Activated T-helper 1 cell treated with anti-CD3 and anti-CD28 coated beads, Interleukin-12 subunit alpha, Interleukin-12 subunit beta, Interleukin-2, Interleukin-4 antibody, amounts not matched to agents 30 ng/mL and 10 ng/mL and 1 ng/mL, durations not matched to agents 14 hours and 24 hours and 36 hours (primary cell): Measurements from ENCODE around the gene SMG9. TPM values are rescaled to one million over a fixed set of nuclear protein-coding genes. Genes with fewer than 3 reads are reported as not detected.
"Not testable (repeated sequence)": the region's sequence is repeated elsewhere in the genome, so short reads cannot be mapped to it uniquely, and the experiment has no call there.

ENCODE experiments used
- DNase-seq: peaks from one replicate; pipeline ENCODE4 v3.0.0; 2021; ENCODE audit warnings: low spot score
- H3K27ac Mint-ChIP-seq: one replicate; pipeline ENCODE4 v1.8.0; 2021; ENCODE audit warnings: mild to moderate bottlenecking, mixed read lengths
- H3K27me3 Mint-ChIP-seq: one replicate; pipeline ENCODE4 v1.8.0; 2022; ENCODE audit warnings: mild to moderate bottlenecking, moderate library complexity, mixed read lengths; ENCODE audit not compliant: insufficient read depth
- H3K36me3 Mint-ChIP-seq: one replicate; pipeline ENCODE4 v1.8.0; 2021; ENCODE audit warnings: low read depth, mixed read lengths
- H3K4me1 Mint-ChIP-seq: one replicate; pipeline ENCODE4 v1.8.0; 2021; ENCODE audit warnings: low read depth, mixed read lengths
- H3K4me3 Mint-ChIP-seq: one replicate; pipeline ENCODE4 v1.8.0; 2021; ENCODE audit warnings: mild to moderate bottlenecking, moderate library complexity, mixed read lengths
- H3K9me3 Mint-ChIP-seq: one replicate; pipeline ENCODE4 v1.8.0; 2021; ENCODE audit warnings: mixed read lengths
- intact Hi-C: fragments of 100-400 bp; cut with micrococcal nuclease; formaldehyde crosslinking; loops from one replicate; pipeline ENCODE4 v1.15.1; 2024
- total RNA-seq: library from RNA; stranded (reverse); gene quantifications from 2 replicates; pipeline ENCODE4 v1.2.3, GENCODE V29; 2022

Gene SMG9
- total RNA-seq, 1 donor from 2014 or later, result 89.2 TPM

GRCh38 chr19:43687660-43687997 is 67.1 kb downstream of the SMG9 start:
- Mint-ChIP-seq H3K36me3 (no peaks in the 10 kb centered on the region), H3K27me3 (peaks cover 2% of the 10 kb centered on the region), H3K27ac (no peak overlapping the region), H3K9me3 (peaks cover 19% of the 10 kb centered on the region), H3K4me1 (no peaks in the 10 kb centered on the region), H3K4me3 (no peak overlapping the region)
- intact Hi-C loops, result no loop called here
- no peak for DNase-seq

- no peaks in the 10 kb centered on the region for H3K4me1 Mint-ChIP-seq
- no peaks in the 10 kb centered on the region for H3K9me3 Mint-ChIP-seq
- DNase-seq, result no peak
- intact Hi-C loops, result no loop called here
- H3K36me3 Mint-ChIP-seq, result no peaks in the 10 kb centered on the region
- no peak overlapping the region for H3K27ac Mint-ChIP-seq
- H3K27me3 Mint-ChIP-seq, result peaks cover 2% of the 10 kb centered on the region
- H3K4me3 Mint-ChIP-seq, result no peak overlapping the region
Observed at GRCh38 chr19:43684326-43684725, 70.4 kb downstream of the SMG9 start.

- H3K27ac Mint-ChIP-seq, result no peak overlapping the region
- H3K36me3 Mint-ChIP-seq, result no peaks in the 10 kb centered on the region
Observed at GRCh38 chr19:43683905-43684304, 70.9 kb downstream of the SMG9 start.

GRCh38 chr19:43682824-43683661 is 71.7 kb downstream of the SMG9 start:
- Mint-ChIP-seq H3K4me1 (no peaks in the 10 kb centered on the region), H3K27ac (no peak overlapping the region), H3K4me3 (no peak overlapping the region), H3K9me3 (no peaks in the 10 kb centered on the region), H3K27me3 (peaks cover 2% of the 10 kb centered on the region), H3K36me3 (no peaks in the 10 kb centered on the region)
- intact Hi-C loops, result no loop called here
- no peak for DNase-seq

More at GRCh38 chr19:43683905-43684304, 70.9 kb downstream of the SMG9 start:
- Mint-ChIP-seq H3K27me3 (peaks cover 2% of the 10 kb centered on the region), H3K4me1 (no peaks in the 10 kb centered on the region), H3K4me3 (no peak overlapping the region), H3K9me3 (no peaks in the 10 kb centered on the region)
- no peak for DNase-seq
- intact Hi-C loops, result no loop called here

- intact Hi-C loops, H3K4me3 Mint-ChIP-seq, DNase-seq, H3K36me3 Mint-ChIP-seq, H3K27ac Mint-ChIP-seq, H3K9me3 Mint-ChIP-seq, H3K27me3 Mint-ChIP-seq, H3K4me1 Mint-ChIP-seq: not testable (repeated sequence)
Observed at GRCh38 chr19:43682269-43682668, 72.5 kb downstream of the SMG9 start.

- Mint-ChIP-seq H3K4me1 (no peaks in the 10 kb centered on the region), H3K27me3 (peaks cover 2% of the 10 kb centered on the region)
Observed at GRCh38 chr19:43681821-43682220, 72.9 kb downstream of the SMG9 start.

GRCh38 chr19:43678512-43679261 is 76.1 kb downstream of the SMG9 start:
- H3K27ac Mint-ChIP-seq, result no peak overlapping the region
- H3K36me3 Mint-ChIP-seq, result peaks cover 2% of the 10 kb centered on the region
- H3K4me1 Mint-ChIP-seq, result peaks cover 12% of the 10 kb centered on the region
- no peak for DNase-seq
- no peaks in the 10 kb centered on the region for H3K9me3 Mint-ChIP-seq
- intact Hi-C loops, result no loop called here
- no peak overlapping the region for H3K4me3 Mint-ChIP-seq
- H3K27me3 Mint-ChIP-seq, result no peaks in the 10 kb centered on the region

More at GRCh38 chr19:43681821-43682220, 72.9 kb downstream of the SMG9 start:
- DNase-seq, result no peak
- Mint-ChIP-seq H3K27ac (no peak overlapping the region), H3K9me3 (no peaks in the 10 kb centered on the region), H3K4me3 (no peak overlapping the region), H3K36me3 (no peaks in the 10 kb centered on the region)
- intact Hi-C loops, result no loop called here

Other genes with a start within 250 kb of the SMG9 start
- 55.1 and 55.4 TPM in 2 replicates for gene ETHE1, start 227.8 kb downstream of the SMG9 start, total RNA-seq
- gene ZNF575, start 221.8 kb downstream of the SMG9 start, total RNA-seq, result 1.4 and 2.6 TPM in 2 replicates
- 27.4 and 28.7 TPM in 2 replicates for gene XRCC1, start 179.4 kb downstream of the SMG9 start, total RNA-seq
- gene PINLYP, start 179.2 kb downstream of the SMG9 start, total RNA-seq, result 4.9 and 5.7 TPM in 2 replicates
- gene IRGQ, start 158.8 kb downstream of the SMG9 start, total RNA-seq, result 33.5 and 34.9 TPM in 2 replicates
- 17.3 and 18.6 TPM in 2 replicates for gene ZNF576, start 158.4 kb downstream of the SMG9 start, total RNA-seq
- gene SRRM5, start 142.9 kb downstream of the SMG9 start, total RNA-seq, result 0.10 and 0.13 TPM in 2 replicates
- 17.9 and 20.3 TPM in 2 replicates for gene ZNF428, start 135.3 kb downstream of the SMG9 start, total RNA-seq
- gene CADM4, start 115.1 kb downstream of the SMG9 start, total RNA-seq, result 0.32 and 0.39 TPM in 2 replicates
- gene PLAUR, start 84.8 kb downstream of the SMG9 start, total RNA-seq, result 10.9 and 12.1 TPM in 2 replicates
- gene IRGC, start 38.9 kb downstream of the SMG9 start, total RNA-seq, result not detected in 2 replicates
- gene KCNN4, start 26.0 kb upstream of the SMG9 start, total RNA-seq, result 183 and 185 TPM in 2 replicates
- gene LYPD5, start 47.5 kb upstream of the SMG9 start, total RNA-seq, result 0.29 TPM in 1 of 2 replicates, not detected in the other
- 4.0 and 4.8 TPM in 2 replicates for gene ZNF283, start 72.4 kb upstream of the SMG9 start, total RNA-seq
- gene ZNF404, start 129.0 kb upstream of the SMG9 start, total RNA-seq, result 0.59 and 0.60 TPM in 2 replicates
- gene ZNF45, start 180.3 kb upstream of the SMG9 start, total RNA-seq, result 11.5 and 13.1 TPM in 2 replicates
- 0.56 and 0.75 TPM in 2 replicates for gene ZNF221, start 196.3 kb upstream of the SMG9 start, total RNA-seq
- gene ZNF155, start 229.2 kb upstream of the SMG9 start, total RNA-seq, result 5.2 and 6.5 TPM in 2 replicates
- gene ZNF230, start 248.0 kb upstream of the SMG9 start, total RNA-seq, result 4.0 and 4.3 TPM in 2 replicates